Suprapubic skin (tissue), 4 donors: ENCODE results near the gene CD1D. TPM values are rescaled to one million over a fixed set of nuclear protein-coding genes. Genes with fewer than 3 reads are reported as not detected.
"Not testable (repeated sequence)": the region's sequence is repeated elsewhere in the genome, so short reads cannot be mapped to it uniquely, and the experiment has no call there.

Experiments used
- DNase-seq, 2 donors: peaks; one replicate each; pipeline ENCODE4 v3.0.0-alpha.2; 2019; ENCODE audit warnings: low spot score in 2 of 2
- H3K27ac ChIP-seq: fragments of 200-600 bp; sonication (generic); one replicate; pipeline ENCODE4 v1.5.1; 2019
- H3K27me3 ChIP-seq: fragments of 200-600 bp; sonication (generic); one replicate; pipeline ENCODE4 v1.5.1; 2019
- H3K36me3 ChIP-seq: fragments of 200-600 bp; sonication (generic); one replicate; pipeline ENCODE4 v1.5.1; 2019
- H3K4me1 ChIP-seq: fragments of 200-600 bp; sonication (generic); one replicate; pipeline ENCODE4 v1.5.1; 2019
- H3K4me3 ChIP-seq: fragments of 200-600 bp; sonication (generic); one replicate; pipeline ENCODE4 v1.5.1; 2019; ENCODE audit warnings: mild to moderate bottlenecking
- H3K9me3 ChIP-seq: fragments of 200-600 bp; sonication (generic); one replicate; pipeline ENCODE4 v1.5.1; 2019
- CTCF ChIP-seq, 2 donors: fragments of 200-600 bp in 1 of 2; fragments of 450-650 bp in 1 of 2; sonication (generic) in 1 of 2; IDR thresholded peaks; one replicate each; pipeline ENCODE4 v1.5.1; 2016 to 2019; ENCODE audit warnings: antibody characterized with exemption in 2 of 2, mild to moderate bottlenecking in 1 of 2, moderate library complexity in 1 of 2
- EP300 ChIP-seq: sonication (generic); formaldehyde crosslinking; IDR thresholded peaks from one replicate; pipeline ENCODE4 v1.6.1; 2017; ENCODE audit warnings: antibody characterized with exemption
- POLR2A ChIP-seq, 2 donors: fragments of 450-650 bp; IDR thresholded peaks; one replicate each; pipeline ENCODE4 v1.6.1; 2017; ENCODE audit warnings: antibody characterized with exemption in 2 of 2, mild to moderate bottlenecking in 2 of 2, moderate library complexity in 2 of 2
- POLR2AphosphoS5 ChIP-seq, 3 donors: sonication (generic); formaldehyde crosslinking; IDR thresholded peaks; one replicate each; pipeline ENCODE4 v1.6.1; 2017; ENCODE audit warnings: antibody characterized with exemption in 3 of 3
- WGBS: methylation state at CpG from one replicate; pipeline ENCODE4 v1.1.5; 2018; 5-methylcytosine and 5-hydroxymethylcytosine counted together
- total RNA-seq, 4 donors: library from RNA; depleted of rRNA; stranded (reverse); fragments of >200 nt; gene quantifications; one replicate each; pipeline ENCODE4 v1.1.0, GENCODE V29; 2016

CD1D gene
- total RNA-seq, 4 donors from 2014 or later: 0.38 to 0.97 TPM; not detected in 2

GRCh38 chr1:158212320-158212719 is 31.6 kb downstream of the CD1D start:
- Histone ChIP-seq H3K4me1 (no peaks in the 10 kb centered on the region), H3K27ac (no peak overlapping the region), H3K36me3 (no peaks in the 10 kb centered on the region), H3K9me3 (no peaks in the 10 kb centered on the region), H3K4me3 (no peak overlapping the region), H3K27me3 (peaks cover 4% of the 10 kb centered on the region)
- no CpG with 5 or more reads among the region's 10 CpGs for WGBS
- TF ChIP-seq POLR2A (IDR thresholded peaks at IDR 0.05): no peak
- no peak for TF ChIP-seq EP300
- no peak for TF ChIP-seq POLR2AphosphoS5 (IDR thresholded peaks at IDR 0.05)
- no peak for TF ChIP-seq CTCF (IDR thresholded peaks at IDR 0.05)
- DNase-seq: no peak

- not testable (repeated sequence) for H3K4me1 ChIP-seq, H3K27me3 ChIP-seq, H3K4me3 ChIP-seq, DNase-seq, H3K27ac ChIP-seq, H3K36me3 ChIP-seq, H3K9me3 ChIP-seq
These were observed 42.8 kb downstream of the CD1D start for GRCh38 chr1:158223445-158223844.

DNA sequence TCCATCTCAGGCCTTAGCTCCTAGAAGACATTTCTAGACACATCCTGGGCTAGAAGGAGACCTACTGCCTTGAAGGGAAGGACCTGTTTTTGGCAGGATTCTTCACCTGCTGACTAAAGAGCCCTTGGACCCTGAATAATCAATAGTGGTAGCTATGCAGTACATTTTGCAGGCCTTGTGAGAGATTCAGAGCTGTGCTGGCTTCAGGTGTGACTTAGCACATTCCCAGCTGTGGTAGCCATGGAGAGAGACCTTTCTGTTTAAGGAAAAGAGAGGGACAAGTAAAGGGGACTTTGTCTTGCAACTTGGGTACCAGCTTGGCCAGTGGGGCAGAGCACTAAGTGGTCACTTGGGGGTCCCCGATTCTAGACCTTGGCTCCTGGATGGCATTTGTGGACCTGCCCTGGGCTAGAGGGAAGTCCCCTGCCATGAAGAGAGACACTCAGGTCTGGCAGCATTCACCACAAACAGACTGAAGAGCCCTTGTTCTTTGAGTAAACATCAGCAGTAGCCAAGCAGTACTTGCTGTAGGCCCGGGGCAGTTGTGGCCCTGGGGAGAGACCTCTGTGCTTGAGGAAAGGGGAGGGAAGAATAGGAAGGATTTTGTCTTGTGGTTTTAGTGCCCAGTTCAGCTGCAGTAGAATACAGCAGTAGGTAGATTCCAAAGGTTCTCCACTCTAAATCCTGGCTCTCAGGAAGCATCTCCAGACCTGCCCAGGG is 47.4 kb downstream of the CD1D start:
- Histone ChIP-seq H3K4me3 (no peak overlapping the region), H3K27me3 (no peaks in the 10 kb centered on the region), H3K27ac (no peak overlapping the region), H3K4me1 (no peaks in the 10 kb centered on the region), H3K36me3 (no peaks in the 10 kb centered on the region), H3K9me3 (no peaks in the 10 kb centered on the region)
- TF ChIP-seq CTCF (IDR thresholded peaks at IDR 0.05) (no peak), POLR2A (IDR thresholded peaks at IDR 0.05) (no peak), EP300 (no peak), POLR2AphosphoS5 (IDR thresholded peaks at IDR 0.05) (no peak)
- WGBS: 62% methylated on average over 2 of the region's 2 CpGs
- no peak for DNase-seq

Other genes starting within 250 kb of the CD1D start
- 10 to 100 TPM; 12.5 to 18.9 (median 15.5) TPM for gene KIRREL1, start 187.2 kb upstream of the CD1D start, total RNA-seq
- 10 to 100 TPM; 15.0 to 21.5 (median 19.9) TPM for gene CD1A, start 73.5 kb downstream of the CD1D start, total RNA-seq
- gene CD1C, start 109.0 kb downstream of the CD1D start, total RNA-seq: 1 to 10 TPM; 3.9 to 8.6 (median 5.2) TPM
- not detected for gene CD1B, start 150.6 kb downstream of the CD1D start, total RNA-seq
- gene CD1E, start 173.0 kb downstream of the CD1D start, total RNA-seq: 10 to 100 TPM in 1 of 4 donors, 1 to 10 TPM in 3; 4.9 to 10.5 (median 9.4) TPM
- not detected for gene OR10T2, start 218.6 kb downstream of the CD1D start, total RNA-seq
- gene OR10K2, start 245.3 kb downstream of the CD1D start, total RNA-seq: not detected